Measurements from ENCODE around the gene ZGPAT. TPM values are rescaled to one million over a fixed set of nuclear protein-coding genes. Genes with fewer than 3 reads are reported as not detected.

Gene ZGPAT
- total RNA-seq, 2 donors from 2014 or later, result 32.6 to 41.1 TPM

GRCh38 chr20:63745961-63746731 is 38.3 kb downstream of the ZGPAT start:
- ATAC-seq (ENCODE audit: insufficient number of reproducible peaks, low FRiP score, low read depth) (no peak), DNase-seq (ENCODE audit: low spot score) (no peak)
- Histone ChIP-seq H3K27ac (no peak overlapping the region), H3K27me3 (replicated peaks; ENCODE audit: insufficient read depth) (no peaks in the 10 kb centered on the region), H3K36me3 (peaks cover 22% of the 10 kb centered on the region), H3K4me3 (no peak overlapping the region), H3K4me1 (ENCODE audit: control insufficient read depth in 1 of 2, low read depth in 2 of 2) (peaks cover 7 to 15% of the 10 kb centered on the region in 2 donors), H3K9me3 (no peaks in the 10 kb centered on the region)
- TF ChIP-seq, protein P1, sequence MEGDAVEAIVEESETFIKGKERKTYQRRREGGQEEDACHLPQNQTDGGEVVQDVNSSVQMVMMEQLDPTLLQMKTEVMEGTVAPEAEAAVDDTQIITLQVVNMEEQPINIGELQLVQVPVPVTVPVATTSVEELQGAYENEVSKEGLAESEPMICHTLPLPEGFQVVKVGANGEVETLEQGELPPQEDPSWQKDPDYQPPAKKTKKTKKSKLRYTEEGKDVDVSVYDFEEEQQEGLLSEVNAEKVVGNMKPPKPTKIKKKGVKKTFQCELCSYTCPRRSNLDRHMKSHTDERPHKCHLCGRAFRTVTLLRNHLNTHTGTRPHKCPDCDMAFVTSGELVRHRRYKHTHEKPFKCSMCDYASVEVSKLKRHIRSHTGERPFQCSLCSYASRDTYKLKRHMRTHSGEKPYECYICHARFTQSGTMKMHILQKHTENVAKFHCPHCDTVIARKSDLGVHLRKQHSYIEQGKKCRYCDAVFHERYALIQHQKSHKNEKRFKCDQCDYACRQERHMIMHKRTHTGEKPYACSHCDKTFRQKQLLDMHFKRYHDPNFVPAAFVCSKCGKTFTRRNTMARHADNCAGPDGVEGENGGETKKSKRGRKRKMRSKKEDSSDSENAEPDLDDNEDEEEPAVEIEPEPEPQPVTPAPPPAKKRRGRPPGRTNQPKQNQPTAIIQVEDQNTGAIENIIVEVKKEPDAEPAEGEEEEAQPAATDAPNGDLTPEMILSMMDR (IDR thresholded peaks at IDR 0.05), result no peak

- TF ChIP-seq, protein P1 (IDR thresholded peaks at IDR 0.05), result no peak
- H3K4me1 ChIP-seq (ENCODE audit: control insufficient read depth in 1 of 2, low read depth in 2 of 2), result peaks cover under 1 to 8% of the 10 kb centered on the region in 2 donors
- H3K27me3 ChIP-seq (replicated peaks; ENCODE audit: insufficient read depth), result no peaks in the 10 kb centered on the region
- DNase-seq (ENCODE audit: low spot score), result no peak
- H3K36me3 ChIP-seq, result peaks cover 16% of the 10 kb centered on the region
- H3K9me3 ChIP-seq, result no peaks in the 10 kb centered on the region
- no peak for ATAC-seq (ENCODE audit: insufficient number of reproducible peaks, low FRiP score, low read depth)
- no peak overlapping the region for H3K4me3 ChIP-seq
- no peak overlapping the region for H3K27ac ChIP-seq
Measured at GRCh38 chr20:63746751-63747315, 39.0 kb downstream of the ZGPAT start.

DNA sequence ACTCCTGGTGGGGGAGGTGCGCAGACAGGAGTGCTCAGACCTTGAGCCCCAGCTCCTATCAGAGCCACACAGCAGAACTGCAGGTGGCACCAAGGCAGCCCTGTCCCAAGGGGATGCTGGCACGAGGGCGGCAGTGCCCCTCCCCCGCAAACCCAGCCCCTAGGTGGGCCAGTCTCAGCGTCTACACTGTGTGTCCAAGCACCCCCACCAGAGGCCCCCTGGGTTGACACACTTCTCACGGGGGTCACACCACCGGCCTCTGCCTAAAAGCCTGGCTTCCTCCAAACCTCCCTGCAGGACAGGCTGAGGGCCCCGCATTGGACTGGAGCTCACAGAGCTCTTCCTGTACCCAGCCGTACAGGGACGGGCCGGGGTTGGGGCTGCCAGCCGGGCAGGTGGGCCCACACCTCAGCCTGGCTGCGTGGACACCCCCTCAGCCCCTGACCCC is 39.8 kb downstream of the ZGPAT start:
- peaks cover 12% of the 10 kb centered on the region for H3K36me3 ChIP-seq
- DNase-seq (ENCODE audit: low spot score), result no peak
- TF ChIP-seq, protein P1 (IDR thresholded peaks at IDR 0.05), result no peak
- no peaks in the 10 kb centered on the region for H3K9me3 ChIP-seq
- H3K4me1 ChIP-seq (ENCODE audit: control insufficient read depth in 1 of 2, low read depth in 2 of 2), result peaks cover 0 to 6% of the 10 kb centered on the region in 2 donors
- H3K27ac ChIP-seq, result no peak overlapping the region
- no peak overlapping the region for H3K4me3 ChIP-seq
- no peaks in the 10 kb centered on the region for H3K27me3 ChIP-seq (replicated peaks; ENCODE audit: insufficient read depth)
- ATAC-seq (ENCODE audit: insufficient number of reproducible peaks, low FRiP score, low read depth), result no peak

GRCh38 chr20:63748070-63748933 is 40.5 kb downstream of the ZGPAT start:
- TF ChIP-seq, protein P1 (IDR thresholded peaks at IDR 0.05), result no peak
- no peak for DNase-seq (ENCODE audit: low spot score)

GRCh38 chr20:63748934-63749270 is 41.1 kb downstream of the ZGPAT start:
- Histone ChIP-seq H3K9me3 (no peaks in the 10 kb centered on the region), H3K4me1 (ENCODE audit: control insufficient read depth in 1 of 2, low read depth in 2 of 2) (peaks cover 0 to 6% of the 10 kb centered on the region in 2 donors), H3K4me3 (no peak overlapping the region), H3K27ac (no peak overlapping the region), H3K27me3 (replicated peaks; ENCODE audit: insufficient read depth) (no peaks in the 10 kb centered on the region), H3K36me3 (peaks cover under 1% of the 10 kb centered on the region)
- no peak for DNase-seq (ENCODE audit: low spot score)
- ATAC-seq (ENCODE audit: insufficient number of reproducible peaks, low FRiP score, low read depth), result no peak
- TF ChIP-seq, protein P1 (IDR thresholded peaks at IDR 0.05), result no peak

More at GRCh38 chr20:63748070-63748933, 40.5 kb downstream of the ZGPAT start:
- H3K27ac ChIP-seq, result no peak overlapping the region
- H3K4me3 ChIP-seq, result no peak overlapping the region
- peaks cover 0 to 6% of the 10 kb centered on the region in 2 donors for H3K4me1 ChIP-seq (ENCODE audit: control insufficient read depth in 1 of 2, low read depth in 2 of 2)
- H3K27me3 ChIP-seq (replicated peaks; ENCODE audit: insufficient read depth), result no peaks in the 10 kb centered on the region
- peaks cover 7% of the 10 kb centered on the region for H3K36me3 ChIP-seq
- no peaks in the 10 kb centered on the region for H3K9me3 ChIP-seq
- ATAC-seq (ENCODE audit: insufficient number of reproducible peaks, low FRiP score, low read depth), result no peak
